ENCODE results near the gene UGT1A6.

Gene UGT1A6

DNA sequence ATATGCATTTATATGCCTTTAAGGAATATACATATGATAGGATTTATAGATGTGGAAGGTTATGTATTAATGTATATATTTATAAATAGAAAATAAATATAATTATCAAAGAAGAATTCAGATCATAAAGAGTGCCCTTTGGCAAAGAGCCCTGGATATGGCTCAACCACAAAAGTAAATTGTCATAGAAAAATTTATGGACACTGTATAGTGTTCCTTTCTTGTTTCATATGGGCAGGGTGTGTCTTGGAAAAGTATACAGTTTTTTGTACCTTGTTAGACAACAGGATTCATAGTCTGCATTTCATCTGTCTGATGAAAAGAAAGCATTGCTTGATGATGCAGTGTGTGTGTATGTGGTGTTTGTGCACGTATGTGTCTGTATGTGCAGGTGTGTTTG lies 8.1 kb upstream of the UGT1A6 start:
- H3K9ac ChIP-seq (ENCODE audit: low read depth in 1 of 2, low read length in 2 of 2) = no peak overlapping the region
- H3K4me1 ChIP-seq (ENCODE audit: control insufficient read depth in 1 of 2, insufficient read depth in 2 of 2, low read length in 2 of 2) = peaks cover 8 to 10% of the 10 kb centered on the region in 2 donors
- no peaks in the 10 kb centered on the region for H3K36me3 ChIP-seq (ENCODE audit: control insufficient read depth in 1 of 2, insufficient read depth in 2 of 2, low read length in 2 of 2)
- H3K4me3 ChIP-seq (ENCODE audit: low read depth in 1 of 2, low read length in 2 of 2) = no peak overlapping the region
- H3K9me3 ChIP-seq (ENCODE audit: control insufficient read depth in 1 of 2, low read length in 2 of 2) = no peaks in the 10 kb centered on the region
- H3K27me3 ChIP-seq (ENCODE audit: control insufficient read depth in 1 of 2, insufficient read depth in 2 of 2, low read length in 2 of 2) = no peaks in the 10 kb centered on the region
- H3K27ac ChIP-seq (ENCODE audit: low read depth, low read length) = no peak overlapping the region

DNA sequence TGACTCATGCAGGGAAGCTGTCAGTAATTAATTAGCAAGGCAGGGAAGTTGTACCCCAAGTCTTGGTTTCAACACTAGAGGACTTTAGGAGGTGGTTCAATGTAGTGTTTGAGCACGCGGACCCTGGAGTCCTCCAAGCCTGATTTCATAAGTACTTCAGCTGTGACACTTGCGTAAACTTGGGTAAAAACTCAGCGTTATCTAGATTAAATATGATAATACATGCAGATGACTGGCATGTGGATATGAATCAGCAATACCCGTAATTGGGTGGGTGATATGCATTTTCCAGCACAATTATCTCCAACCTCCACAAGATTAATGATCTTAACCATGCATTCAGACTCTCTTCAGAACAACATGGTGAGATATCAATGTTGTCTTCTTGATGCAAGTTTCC lies 5.8 kb upstream of the UGT1A6 start:
- Histone ChIP-seq H3K4me3 (ENCODE audit: low read depth in 1 of 2, low read length in 2 of 2) (no peak overlapping the region), H3K27ac (ENCODE audit: low read depth, low read length) (no peak overlapping the region), H3K4me1 (ENCODE audit: control insufficient read depth in 1 of 2, insufficient read depth in 2 of 2, low read length in 2 of 2) (peaks cover 23 to 24% of the 10 kb centered on the region in 2 donors), H3K9me3 (ENCODE audit: control insufficient read depth in 1 of 2, low read length in 2 of 2) (no peaks in the 10 kb centered on the region), H3K36me3 (ENCODE audit: control insufficient read depth in 1 of 2, insufficient read depth in 2 of 2, low read length in 2 of 2) (no peaks in the 10 kb centered on the region), H3K9ac (ENCODE audit: low read depth in 1 of 2, low read length in 2 of 2) (no peak overlapping the region), H3K27me3 (ENCODE audit: control insufficient read depth in 1 of 2, insufficient read depth in 2 of 2, low read length in 2 of 2) (no peaks in the 10 kb centered on the region)

DNA sequence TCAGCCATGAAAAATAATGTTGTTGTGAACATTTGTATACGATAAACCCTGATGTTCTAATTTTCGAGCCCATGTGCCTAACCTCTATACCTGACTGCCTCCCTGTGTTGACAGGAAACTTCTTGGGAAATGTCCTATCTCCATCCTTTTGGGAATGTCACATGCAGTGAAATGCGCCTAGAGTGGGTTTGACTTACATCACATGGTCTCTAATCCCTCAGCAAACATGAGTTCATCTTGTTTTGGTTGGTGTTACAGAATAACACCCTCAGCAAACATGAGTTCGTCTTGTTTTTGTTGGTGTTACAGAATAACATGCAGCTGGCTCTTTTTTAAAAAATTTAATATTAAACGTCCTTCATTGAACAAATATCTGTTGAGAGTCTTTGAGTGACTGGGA lies 4.3 kb upstream of the UGT1A6 start:
- Histone ChIP-seq H3K9me3 (ENCODE audit: control insufficient read depth in 1 of 2, low read length in 2 of 2) (no peaks in the 10 kb centered on the region), H3K9ac (ENCODE audit: low read depth in 1 of 2, low read length in 2 of 2) (no peak overlapping the region), H3K4me3 (ENCODE audit: low read depth in 1 of 2, low read length in 2 of 2) (no peak overlapping the region), H3K27me3 (ENCODE audit: control insufficient read depth in 1 of 2, insufficient read depth in 2 of 2, low read length in 2 of 2) (no peaks in the 10 kb centered on the region), H3K4me1 (ENCODE audit: control insufficient read depth in 1 of 2, insufficient read depth in 2 of 2, low read length in 2 of 2) (peaks cover 29 to 35% of the 10 kb centered on the region in 2 donors), H3K27ac (ENCODE audit: low read depth, low read length) (no peak overlapping the region), H3K36me3 (ENCODE audit: control insufficient read depth in 1 of 2, insufficient read depth in 2 of 2, low read length in 2 of 2) (no peaks in the 10 kb centered on the region)

DNA sequence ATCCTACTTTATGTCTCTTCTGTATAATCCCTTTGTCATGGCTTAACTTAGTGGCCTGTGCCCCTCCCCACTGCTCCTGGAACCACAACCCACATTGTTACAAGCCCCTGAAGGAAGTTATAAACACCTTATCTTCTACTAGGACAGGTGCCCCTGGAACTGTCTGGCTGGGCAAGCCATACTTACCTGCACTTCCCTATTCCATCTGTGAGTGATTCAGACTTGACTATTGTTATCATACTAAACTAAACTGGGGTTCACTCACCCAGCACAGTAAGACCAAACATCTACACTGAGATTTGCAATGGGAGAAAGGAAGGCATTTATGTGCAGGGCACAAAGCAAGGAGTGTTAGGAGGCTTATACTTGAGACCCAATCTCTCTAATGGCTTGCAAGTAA lies 3.7 kb upstream of the UGT1A6 start:
- Histone ChIP-seq H3K4me3 (ENCODE audit: low read depth in 1 of 2, low read length in 2 of 2) (no peak overlapping the region), H3K27ac (ENCODE audit: low read depth, low read length) (no peak overlapping the region), H3K9me3 (ENCODE audit: control insufficient read depth in 1 of 2, low read length in 2 of 2) (no peaks in the 10 kb centered on the region), H3K4me1 (ENCODE audit: control insufficient read depth in 1 of 2, insufficient read depth in 2 of 2, low read length in 2 of 2) (peaks cover 36 to 40% of the 10 kb centered on the region in 2 donors), H3K36me3 (ENCODE audit: control insufficient read depth in 1 of 2, insufficient read depth in 2 of 2, low read length in 2 of 2) (no peaks in the 10 kb centered on the region), H3K9ac (ENCODE audit: low read depth in 1 of 2, low read length in 2 of 2) (no peak overlapping the region), H3K27me3 (ENCODE audit: control insufficient read depth in 1 of 2, insufficient read depth in 2 of 2, low read length in 2 of 2) (no peaks in the 10 kb centered on the region)

DNA sequence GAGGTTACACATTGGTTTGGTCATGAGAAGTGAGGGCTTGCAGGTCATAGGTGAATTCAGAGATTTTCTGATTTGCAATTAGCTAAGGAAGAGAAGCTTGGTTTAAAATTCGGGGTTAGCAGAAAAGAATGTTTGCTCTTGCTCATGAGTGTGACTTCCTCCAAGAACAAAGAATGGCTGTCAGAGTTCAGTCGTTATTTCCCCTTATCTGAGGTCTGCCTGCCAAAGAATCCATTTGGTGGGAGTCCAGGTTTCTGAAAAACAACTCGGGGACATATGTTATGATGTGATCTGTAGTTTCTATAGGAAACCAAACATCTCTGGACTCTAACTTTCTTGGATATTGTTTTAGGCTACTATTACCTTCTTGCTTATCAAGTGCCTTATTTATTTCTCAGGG lies 3.2 kb upstream of the UGT1A6 start:
- Histone ChIP-seq H3K9me3 (ENCODE audit: control insufficient read depth in 1 of 2, low read length in 2 of 2) (no peaks in the 10 kb centered on the region), H3K27ac (ENCODE audit: low read depth, low read length) (no peak overlapping the region), H3K4me3 (ENCODE audit: low read depth in 1 of 2, low read length in 2 of 2) (no peak overlapping the region), H3K9ac (ENCODE audit: low read depth in 1 of 2, low read length in 2 of 2) (no peak overlapping the region), H3K4me1 (ENCODE audit: control insufficient read depth in 1 of 2, insufficient read depth in 2 of 2, low read length in 2 of 2) (peaks cover 37 to 41% of the 10 kb centered on the region in 2 donors), H3K36me3 (ENCODE audit: control insufficient read depth in 1 of 2, insufficient read depth in 2 of 2, low read length in 2 of 2) (no peaks in the 10 kb centered on the region), H3K27me3 (ENCODE audit: control insufficient read depth in 1 of 2, insufficient read depth in 2 of 2, low read length in 2 of 2) (no peaks in the 10 kb centered on the region)

DNA sequence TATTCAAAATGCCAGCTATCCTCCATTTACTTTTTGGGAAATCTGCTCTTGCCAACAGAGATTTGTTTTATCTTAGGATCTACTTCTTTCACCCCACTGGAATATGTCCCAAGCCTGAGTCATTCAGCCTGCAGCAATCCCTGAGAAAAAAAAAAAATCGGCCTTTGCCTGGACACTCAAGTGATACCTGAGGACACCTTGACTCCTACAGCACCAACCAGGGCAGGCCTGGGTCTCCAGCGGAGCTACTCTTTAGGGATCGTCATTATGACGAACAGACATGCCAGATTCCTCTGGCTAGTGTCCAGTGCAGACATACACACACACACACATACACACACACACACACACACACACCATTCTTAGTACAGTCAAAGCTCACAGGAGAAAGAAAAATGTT lies 2.2 kb upstream of the UGT1A6 start:
- Histone ChIP-seq H3K27ac (ENCODE audit: low read depth, low read length) (no peak overlapping the region), H3K27me3 (ENCODE audit: control insufficient read depth in 1 of 2, insufficient read depth in 2 of 2, low read length in 2 of 2) (no peaks in the 10 kb centered on the region), H3K4me3 (ENCODE audit: low read depth in 1 of 2, low read length in 2 of 2) (no peak overlapping the region), H3K36me3 (ENCODE audit: control insufficient read depth in 1 of 2, insufficient read depth in 2 of 2, low read length in 2 of 2) (no peaks in the 10 kb centered on the region), H3K9me3 (ENCODE audit: control insufficient read depth in 1 of 2, low read length in 2 of 2) (no peaks in the 10 kb centered on the region), H3K9ac (ENCODE audit: low read depth in 1 of 2, low read length in 2 of 2) (no peak overlapping the region), H3K4me1 (ENCODE audit: control insufficient read depth in 1 of 2, insufficient read depth in 2 of 2, low read length in 2 of 2) (peaks cover 37 to 41% of the 10 kb centered on the region in 2 donors)

DNA sequence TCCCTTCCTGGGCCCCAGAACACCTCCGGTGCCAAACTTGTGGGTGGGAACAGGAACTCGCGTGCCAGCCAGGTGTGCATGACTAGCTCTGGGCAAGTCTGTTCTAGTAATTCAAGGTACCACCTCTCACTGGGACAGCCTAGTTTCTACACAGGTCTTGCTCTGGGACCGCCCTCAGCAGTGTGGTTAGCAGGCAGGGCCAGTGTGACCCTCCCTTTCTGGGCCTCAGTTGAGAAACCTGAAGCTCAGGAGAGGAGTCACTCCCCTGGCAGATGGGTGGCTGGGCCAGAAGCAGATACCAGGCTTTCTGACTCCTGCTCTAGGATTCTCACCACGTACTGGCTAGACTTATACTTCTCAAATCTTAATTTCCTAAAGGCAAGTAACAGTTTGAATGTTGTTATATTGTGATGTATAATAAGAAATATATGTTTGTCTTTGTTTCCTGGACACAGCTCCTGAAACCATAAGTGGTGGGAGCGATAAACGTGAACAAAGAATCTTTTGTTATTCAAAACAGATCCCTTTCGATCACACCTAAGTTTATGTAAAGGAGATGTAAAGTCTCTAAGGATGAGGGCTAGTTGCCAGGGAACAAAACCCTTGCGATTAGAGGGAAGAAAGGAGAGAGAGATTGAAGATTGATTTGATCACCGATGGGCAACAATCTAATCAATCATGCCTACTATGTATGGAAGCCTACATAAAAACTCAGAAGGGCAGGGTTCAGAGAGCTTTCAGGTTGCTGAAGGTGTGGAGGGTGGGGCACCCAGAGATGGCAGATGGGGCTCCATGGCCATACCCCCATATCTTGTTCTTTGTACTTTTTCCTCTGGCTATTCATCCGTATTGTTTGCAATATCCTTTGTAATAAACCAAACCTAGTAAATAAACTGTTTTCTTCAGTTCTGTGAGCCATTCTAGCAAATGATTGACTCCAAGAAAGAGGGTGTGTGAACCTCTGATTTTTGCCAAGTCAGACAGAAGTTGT lies 952 bp upstream of the UGT1A6 start:
- no peaks in the 10 kb centered on the region for H3K9me3 ChIP-seq (ENCODE audit: control insufficient read depth in 1 of 2, low read length in 2 of 2)
- H3K27ac ChIP-seq (ENCODE audit: low read depth, low read length) = no peak overlapping the region
- no peaks in the 10 kb centered on the region for H3K36me3 ChIP-seq (ENCODE audit: control insufficient read depth in 1 of 2, insufficient read depth in 2 of 2, low read length in 2 of 2)
- H3K4me1 ChIP-seq (ENCODE audit: control insufficient read depth in 1 of 2, insufficient read depth in 2 of 2, low read length in 2 of 2) = peaks cover 37 to 41% of the 10 kb centered on the region in 2 donors
- H3K27me3 ChIP-seq (ENCODE audit: control insufficient read depth in 1 of 2, insufficient read depth in 2 of 2, low read length in 2 of 2) = no peaks in the 10 kb centered on the region
- H3K4me3 ChIP-seq (ENCODE audit: low read depth in 1 of 2, low read length in 2 of 2) = peak overlapping the region; percentile 4 to 46
- H3K9ac ChIP-seq (ENCODE audit: low read depth in 1 of 2, low read length in 2 of 2) = no peak overlapping the region

DNA sequence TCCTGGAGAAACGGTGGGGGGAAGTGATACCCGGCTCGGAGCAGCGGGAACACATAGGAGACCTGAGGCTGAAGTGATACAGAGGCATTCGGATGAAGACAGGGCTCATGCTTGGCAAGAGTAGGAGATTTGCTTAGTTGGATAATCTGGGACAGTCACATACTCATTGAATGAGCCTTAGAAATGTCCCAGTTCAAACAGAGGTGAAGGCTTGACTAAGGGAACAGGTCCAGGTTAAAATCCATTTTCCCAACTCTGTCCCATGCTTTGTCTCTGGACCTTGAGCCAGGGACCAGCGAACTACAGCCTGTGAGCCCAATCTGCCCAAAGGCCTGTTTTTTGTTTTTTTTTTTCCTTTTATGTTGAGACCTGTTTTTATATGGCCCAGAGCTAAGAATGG lies 1.3 kb downstream of the UGT1A6 start:
- no peak overlapping the region for H3K4me3 ChIP-seq (ENCODE audit: low read depth in 1 of 2, low read length in 2 of 2)
- no peaks in the 10 kb centered on the region for H3K36me3 ChIP-seq (ENCODE audit: control insufficient read depth in 1 of 2, insufficient read depth in 2 of 2, low read length in 2 of 2)
- no peak overlapping the region for H3K9ac ChIP-seq (ENCODE audit: low read depth in 1 of 2, low read length in 2 of 2)
- peaks cover 34 to 37% of the 10 kb centered on the region in 2 donors for H3K4me1 ChIP-seq (ENCODE audit: control insufficient read depth in 1 of 2, insufficient read depth in 2 of 2, low read length in 2 of 2)
- no peaks in the 10 kb centered on the region for H3K9me3 ChIP-seq (ENCODE audit: control insufficient read depth in 1 of 2, low read length in 2 of 2)
- H3K27ac ChIP-seq (ENCODE audit: low read depth, low read length) = no peak overlapping the region
- no peaks in the 10 kb centered on the region for H3K27me3 ChIP-seq (ENCODE audit: control insufficient read depth in 1 of 2, insufficient read depth in 2 of 2, low read length in 2 of 2)

DNA sequence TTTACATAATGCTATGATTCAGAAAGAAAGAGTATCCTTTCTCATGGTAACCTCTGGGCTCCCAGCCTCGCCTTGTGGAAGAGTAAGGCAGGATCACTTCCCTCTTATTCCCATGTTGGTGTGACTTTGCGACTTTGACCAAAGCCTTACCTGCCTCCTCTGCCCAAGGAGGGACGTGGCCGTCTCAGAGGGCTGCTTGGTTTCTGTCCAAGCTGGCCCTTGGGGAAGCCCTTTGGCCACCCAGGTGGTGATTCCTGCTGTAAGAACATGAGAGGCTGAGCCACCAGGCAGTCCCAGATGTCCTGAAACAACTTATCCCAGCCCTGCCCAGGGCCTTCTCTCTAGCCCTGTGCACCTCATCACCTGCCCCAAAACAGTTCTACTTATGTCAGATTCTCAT lies 6.0 kb downstream of the UGT1A6 start:
- H3K4me3 ChIP-seq (ENCODE audit: low read depth in 1 of 2, low read length in 2 of 2) = no peak overlapping the region
- H3K9ac ChIP-seq (ENCODE audit: low read depth in 1 of 2, low read length in 2 of 2) = no peak overlapping the region
- H3K27me3 ChIP-seq (ENCODE audit: control insufficient read depth in 1 of 2, insufficient read depth in 2 of 2, low read length in 2 of 2) = no peaks in the 10 kb centered on the region
- H3K27ac ChIP-seq (ENCODE audit: low read depth, low read length) = no peak overlapping the region
- H3K36me3 ChIP-seq (ENCODE audit: control insufficient read depth in 1 of 2, insufficient read depth in 2 of 2, low read length in 2 of 2) = no peaks in the 10 kb centered on the region
- H3K9me3 ChIP-seq (ENCODE audit: control insufficient read depth in 1 of 2, low read length in 2 of 2) = no peaks in the 10 kb centered on the region
- peaks cover 4 to 9% of the 10 kb centered on the region in 2 donors for H3K4me1 ChIP-seq (ENCODE audit: control insufficient read depth in 1 of 2, insufficient read depth in 2 of 2, low read length in 2 of 2)

DNA sequence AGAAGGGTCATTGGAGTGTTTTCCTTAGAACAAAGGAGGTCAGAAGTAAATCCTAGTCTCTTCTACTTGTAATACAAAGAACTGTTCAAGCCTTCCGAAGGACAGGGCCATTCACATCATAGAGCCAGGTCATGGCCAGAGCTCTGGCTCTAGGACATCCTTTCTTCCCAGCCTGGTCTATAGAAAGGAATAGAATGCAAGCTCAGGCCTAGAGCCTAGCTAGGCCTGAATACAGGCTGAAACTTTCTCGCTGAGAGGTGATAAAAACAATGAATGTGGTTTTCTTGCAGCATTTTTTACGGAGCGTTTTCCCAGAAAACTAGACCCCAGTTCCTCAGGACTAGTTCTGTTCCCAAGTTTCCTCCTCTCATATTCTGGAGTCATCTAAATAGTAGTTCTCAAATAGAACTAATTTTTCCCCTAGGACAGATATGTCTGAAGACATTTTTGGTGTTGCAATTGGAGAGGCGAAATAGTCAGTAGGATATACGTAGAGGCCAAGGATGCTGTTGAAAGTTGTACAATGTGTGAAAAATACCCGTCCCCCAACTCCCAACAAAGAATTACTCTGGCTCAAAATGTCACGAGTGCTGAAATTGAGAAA lies 6.8 kb downstream of the UGT1A6 start:
- Histone ChIP-seq H3K9ac (ENCODE audit: low read depth in 1 of 2, low read length in 2 of 2) (no peak overlapping the region), H3K9me3 (ENCODE audit: control insufficient read depth in 1 of 2, low read length in 2 of 2) (no peaks in the 10 kb centered on the region), H3K27ac (ENCODE audit: low read depth, low read length) (no peak overlapping the region), H3K4me1 (ENCODE audit: control insufficient read depth in 1 of 2, insufficient read depth in 2 of 2, low read length in 2 of 2) (peaks cover 0 to 5% of the 10 kb centered on the region in 2 donors), H3K36me3 (ENCODE audit: control insufficient read depth in 1 of 2, insufficient read depth in 2 of 2, low read length in 2 of 2) (no peaks in the 10 kb centered on the region), H3K4me3 (ENCODE audit: low read depth in 1 of 2, low read length in 2 of 2) (no peak overlapping the region), H3K27me3 (ENCODE audit: control insufficient read depth in 1 of 2, insufficient read depth in 2 of 2, low read length in 2 of 2) (no peaks in the 10 kb centered on the region)
